SK-N-SH (cell line): ENCODE measurements around the gene HS3ST1. TPM values are rescaled to one million over a fixed set of nuclear protein-coding genes. Genes with fewer than 3 reads are reported as not detected.

Source experiments
- CTCF ChIA-PET: fragments of 300-600, 350-600 bp; formaldehyde crosslinking; extraction: SDS; loops from one replicate; lab custom pipeline; 2021; lab: Yijun Ruan, JAX
- POLR2A ChIA-PET: fragments of 350-600 bp; sonication (Branson Sonifier 250); formaldehyde crosslinking; extraction: SDS; loops from one replicate; lab custom pipeline; 2020; ENCODE audit warnings: antibody characterized with exemption, inconsistent platforms; lab: Yijun Ruan, JAX
- DNase-seq: peaks from one replicate; pipeline ENCODE4 v3.0.0; 2012
- H2AFZ ChIP-seq: fragments of 200-600 bp; sonication (generic); 2 replicates; pipeline ENCODE4 v1.8.1; 2016; ENCODE audit warnings: antibody characterized with exemption, mild to moderate bottlenecking, low read depth
- H3F3A ChIP-seq: fragments of 200-600 bp; sonication (generic); replicated peaks from 2 replicates; pipeline ENCODE3; 2016; ENCODE audit warnings: antibody characterized with exemption, mild to moderate bottlenecking; ENCODE audit not compliant: insufficient read depth
- H3K27ac ChIP-seq, 2 experiments: fragments of 200-500 bp in 1 of 2; fragments of 200-600 bp in 1 of 2; sonication (Bioruptor generic) in 1 of 2; sonication (generic), shearing (Covaris generic) in 1 of 2; 2 replicates each; pipeline versions ENCODE4 v1.5.1 to v1.6.1; 2014 to 2016; ENCODE audit warnings: low read depth in 2 of 2, inconsistent platforms in 1 of 2, low read length in 1 of 2, mild to moderate bottlenecking in 1 of 2, mixed read lengths in 1 of 2
- H3K27me3 ChIP-seq: fragments of 200-600 bp; sonication (generic), shearing (Covaris generic); 2 replicates; pipeline ENCODE4 v1.6.1; 2016; ENCODE audit warnings: mixed run types; ENCODE audit not compliant: insufficient read depth
- H3K36me3 ChIP-seq, 2 experiments: fragments of 200-500 bp in 1 of 2; fragments of 200-600 bp in 1 of 2; sonication (Bioruptor generic) in 1 of 2; sonication (generic) in 1 of 2; replicated peaks in 1 of 2; 2 replicates each; pipeline versions ENCODE3 to v1.5.1; 2014 to 2016; ENCODE audit warnings: low read length in 1 of 2, mild to moderate bottlenecking in 1 of 2; ENCODE audit not compliant: insufficient read depth in 2 of 2, control insufficient read depth in 1 of 2
- H3K4me1 ChIP-seq, 2 experiments: fragments of 200-500 bp in 1 of 2; fragments of 200-600 bp in 1 of 2; sonication (Bioruptor generic) in 1 of 2; sonication (generic), shearing (Covaris generic) in 1 of 2; 2 replicates each; pipeline versions ENCODE4 v1.5.1 to v1.6.1; 2014 to 2016; ENCODE audit warnings: low read depth in 1 of 2, low read length in 1 of 2, mixed run types in 1 of 2; ENCODE audit not compliant: insufficient read depth in 2 of 2, control insufficient read depth in 1 of 2
- H3K4me2 ChIP-seq: fragments of 200-600 bp; sonication (generic), shearing (Covaris generic); 2 replicates; pipeline ENCODE4 v1.6.1; 2017; ENCODE audit warnings: mixed run types
- H3K4me3 ChIP-seq, 2 experiments: fragments of 200-500 bp in 1 of 2; fragments of 200-600 bp in 1 of 2; sonication (Bioruptor generic) in 1 of 2; sonication (generic), shearing (Covaris generic) in 1 of 2; 2 replicates each; pipeline versions ENCODE4 v1.5.1 to v1.8.1; 2014 to 2016; ENCODE audit warnings: low read depth in 2 of 2, inconsistent platforms in 1 of 2, low read length in 1 of 2, mild to moderate bottlenecking in 1 of 2, mixed read lengths in 1 of 2, moderate library complexity in 1 of 2
- H3K79me2 ChIP-seq: fragments of 200-600 bp; sonication (generic); 2 replicates; pipeline ENCODE4 v1.8.1; 2017; ENCODE audit warnings: mild to moderate bottlenecking; ENCODE audit not compliant: insufficient read depth
- H3K9ac ChIP-seq: fragments of 200-600 bp; sonication (generic); 2 replicates; pipeline ENCODE4 v1.6.1; 2017; ENCODE audit warnings: mixed run types
- H3K9me2 ChIP-seq: fragments of 200-600 bp; sonication (generic); 2 replicates; pipeline ENCODE4 v1.6.1; 2017; ENCODE audit warnings: mixed run types
- H3K9me3 ChIP-seq: fragments of 200-600 bp; sonication (generic); 2 replicates; pipeline ENCODE4 v1.6.1; 2017; ENCODE audit warnings: mixed run types, mild to moderate bottlenecking, moderate library complexity
- H4K20me1 ChIP-seq: fragments of 200-600 bp; sonication (generic); 2 replicates; pipeline ENCODE4 v1.6.1; 2017; ENCODE audit warnings: mild to moderate bottlenecking, mixed run types; ENCODE audit not compliant: insufficient read depth
- CTCF ChIP-seq: fragments of 200-600 bp; sonication (generic); IDR thresholded peaks from 2 replicates; pipeline ENCODE4 v1.6.1; 2017; ENCODE audit warnings: antibody characterized with exemption, mild to moderate bottlenecking, moderate library complexity
- ELF1 ChIP-seq: IDR thresholded peaks from 2 replicates; pipeline ENCODE4 v1.4.0; 2012
- FOSL2 ChIP-seq: IDR thresholded peaks from 2 replicates; pipeline ENCODE4 v1.4.0; 2012; ENCODE audit warnings: low read depth, mild to moderate bottlenecking, moderate library complexity, borderline replicate concordance
- GABPA ChIP-seq: IDR thresholded peaks from 2 replicates; pipeline ENCODE4 v1.4.0; 2012; ENCODE audit warnings: low read depth, mild to moderate bottlenecking
- JUND ChIP-seq: IDR thresholded peaks from 2 replicates; pipeline ENCODE4 v1.4.0; 2012
- MAX ChIP-seq: IDR thresholded peaks from 2 replicates; pipeline ENCODE4 v1.4.0; 2012; ENCODE audit warnings: low read depth
- MEF2A ChIP-seq: IDR thresholded peaks from 2 replicates; pipeline ENCODE4 v1.4.0; 2012; ENCODE audit warnings: low read depth, borderline replicate concordance
- NFIC ChIP-seq: IDR thresholded peaks from 2 replicates; pipeline ENCODE4 v1.4.0; 2012; ENCODE audit warnings: borderline replicate concordance
- PBX3 ChIP-seq: IDR thresholded peaks from 2 replicates; pipeline ENCODE4; 2012
- RAD21 ChIP-seq: IDR thresholded peaks from 2 replicates; pipeline ENCODE4 v1.6.1; 2012; ENCODE audit warnings: mild to moderate bottlenecking, low read length
- REST ChIP-seq: IDR thresholded peaks from 2 replicates; pipeline ENCODE4 v1.6.1; 2012; ENCODE audit warnings: mild to moderate bottlenecking, low read depth, low read length, moderate library complexity
- RXRA ChIP-seq: IDR thresholded peaks from 2 replicates; pipeline ENCODE4 v1.4.0; 2012; ENCODE audit warnings: low read depth, mild to moderate bottlenecking, borderline replicate concordance
- SIN3A ChIP-seq: IDR thresholded peaks from 2 replicates; pipeline ENCODE4 v1.6.1; 2012; ENCODE audit warnings: low read depth, mild to moderate bottlenecking, low read length, moderate library complexity, borderline replicate concordance
- TAF1 ChIP-seq: IDR thresholded peaks from 2 replicates; pipeline ENCODE4 v1.6.1; 2012; ENCODE audit warnings: low read depth, mild to moderate bottlenecking, low read length, moderate library complexity, borderline replicate concordance
- USF1 ChIP-seq: IDR thresholded peaks from 2 replicates; pipeline ENCODE4 v1.4.0; 2012; ENCODE audit warnings: low read depth, borderline replicate concordance
- YY1 ChIP-seq: IDR thresholded peaks from 2 replicates; pipeline ENCODE4 v1.4.0; 2012; ENCODE audit warnings: low read depth, mild to moderate bottlenecking
- WGBS: methylation state at CpG from one replicate; pipeline ENCODE4 v1.1.6; 2017; ENCODE audit warnings: low lambda C conversion rate; 5-methylcytosine and 5-hydroxymethylcytosine counted together
- polyA plus RNA-seq, 3 experiments: library from polyadenylated mRNA; depleted of rRNA; stranded (reverse); fragments of >200 nt; gene quantifications; 2 replicates each; pipeline ENCODE4 v1.2.3, GENCODE V29; 2012

HS3ST1 gene
- polyA plus RNA-seq, 1 of the 3 experiments (the other 2 are of a cell fraction): not detected

- TF ChIP-seq REST (no peak), USF1 (no peak), FOSL2 (no peak), RXRA (no peak), CTCF (no peak), YY1 (no peak), ELF1 (no peak), MEF2A (no peak), GABPA (no peak), TAF1 (no peak), PBX3 (no peak)
Observed at GRCh38 chr4:11441194-11441556, 12.5 kb upstream of the HS3ST1 start (continued).

- Histone ChIP-seq H3F3A (no peaks in the 10 kb centered on the region), H3K27ac (no peak overlapping the region), H3K9me3 (no peaks in the 10 kb centered on the region), H3K79me2 (no peaks in the 10 kb centered on the region), H2AFZ (no peak overlapping the region), H3K9me2 (no peaks in the 10 kb centered on the region), H3K36me3 (no peaks in the 10 kb centered on the region), H3K4me2 (no peak overlapping the region), H3K27me3 (no peaks in the 10 kb centered on the region), H3K4me3 (no peak overlapping the region), H3K9ac (no peak overlapping the region), H4K20me1 (no peaks in the 10 kb centered on the region), H3K4me1 (no peaks in the 10 kb centered on the region)
- ChIA-PET POLR2A (no interaction called here), CTCF (no interaction called here)
- 8% methylated on average over 4 of the region's 4 CpGs for WGBS
- no peak for DNase-seq
- no peak for TF ChIP-seq TAF1
- TF ChIP-seq YY1: no peak
- TF ChIP-seq ELF1: no peak
- TF ChIP-seq NFIC: no peak
- TF ChIP-seq JUND: no peak
- no peak for TF ChIP-seq MAX
- no peak for TF ChIP-seq CTCF
- no peak for TF ChIP-seq RAD21
- no peak for TF ChIP-seq SIN3A
Observed at GRCh38 chr4:11440481-11441193, 11.9 kb upstream of the HS3ST1 start.
